IMR-90 (cell line): Measurements from ENCODE around the gene DOK3. TPM values are rescaled to one million over a fixed set of nuclear protein-coding genes. Genes with fewer than 3 reads are reported as not detected.

ENCODE experiments used
- ATAC-seq: fragments of 200-7000 bp; cut with Tn5 transposase; 2 replicates; pipeline ENCODE4 v1.9.1; 2020; ENCODE audit warnings: low read depth, mild to moderate bottlenecking, moderate library complexity
- BruUV-seq: library from RNA; stranded (reverse); fragments of 400-500 nt; replicated peaks from 2 replicates; lab custom pipeline; 2021; lab: Mats Ljungman, UMichigan
- CTCF ChIA-PET: fragments of 300-600 bp; formaldehyde crosslinking; extraction: SDS; loops from one replicate; lab custom pipeline; 2021; ENCODE audit warnings: antibody characterized with exemption; lab: Yijun Ruan, JAX
- POLR2A ChIA-PET: fragments of 300-600 bp; sonication (Branson Sonifier 250); formaldehyde crosslinking; loops from one replicate; lab custom pipeline; 2022; ENCODE audit warnings: antibody characterized with exemption; ENCODE audit not compliant: unreplicated experiment; lab: Charles Lee
- DNase-seq: peaks from one replicate; pipeline ENCODE4 v3.0.0; 2013
- H2AFZ ChIP-seq: replicated peaks from 2 replicates; pipeline ENCODE3; 2013; ENCODE audit warnings: low read length, mild to moderate bottlenecking; ENCODE audit not compliant: poor library complexity
- H2AK5ac ChIP-seq: 2 replicates; pipeline ENCODE4 v1.6.1; 2013; ENCODE audit warnings: low read depth, low read length, inconsistent platforms
- H2AK9ac ChIP-seq: replicated peaks from 2 replicates; pipeline ENCODE3; 2013; ENCODE audit warnings: mild to moderate bottlenecking, low read depth, low read length, moderate library complexity; ENCODE audit not compliant: poor library complexity
- H2BK120ac ChIP-seq: 2 replicates; pipeline ENCODE4 v1.6.1; 2013; ENCODE audit warnings: low read depth, low read length, inconsistent platforms
- H2BK15ac ChIP-seq: 3 replicates; pipeline ENCODE4 v1.6.1; 2013; ENCODE audit warnings: low read depth, low read length, inconsistent platforms
- H2BK20ac ChIP-seq: 2 replicates; pipeline ENCODE4 v1.6.1; 2013; ENCODE audit warnings: low read depth, mild to moderate bottlenecking, inconsistent platforms, low read length, moderate library complexity
- H2BK5ac ChIP-seq: 2 replicates; pipeline ENCODE4 v1.6.1; 2013; ENCODE audit warnings: mild to moderate bottlenecking, low read depth, low read length, inconsistent platforms; ENCODE audit not compliant: poor library complexity, severe bottlenecking
- H3K14ac ChIP-seq: replicated peaks from 2 replicates; pipeline ENCODE4 v1.6.1; 2013; ENCODE audit warnings: low read depth, low read length, inconsistent platforms
- H3K18ac ChIP-seq: 2 replicates; pipeline ENCODE4 v1.6.1; 2013; ENCODE audit warnings: low read depth, low read length, control low read depth
- H3K23ac ChIP-seq: 2 replicates; pipeline ENCODE4 v1.6.1; 2013; ENCODE audit warnings: low read depth, low read length, inconsistent platforms
- H3K27ac ChIP-seq: 2 replicates; pipeline ENCODE4 v1.5.1; 2013; ENCODE audit warnings: mild to moderate bottlenecking, control low read depth, low read length; ENCODE audit not compliant: insufficient read depth
- H3K27me3 ChIP-seq: 2 replicates; pipeline ENCODE4 v1.6.1; 2013; ENCODE audit warnings: low read length; ENCODE audit not compliant: control insufficient read depth, insufficient read depth
- H3K36me3 ChIP-seq: 2 replicates; pipeline ENCODE4 v1.6.1; 2013; ENCODE audit warnings: low read length, mixed read lengths; ENCODE audit not compliant: control insufficient read depth, insufficient read depth
- H3K4ac ChIP-seq: 2 replicates; pipeline ENCODE4 v1.6.1; 2013; ENCODE audit warnings: low read depth, low read length, inconsistent platforms
- H3K4me1 ChIP-seq: 2 replicates; pipeline ENCODE4 v1.6.1; 2013; ENCODE audit warnings: low read length, mixed read lengths; ENCODE audit not compliant: control insufficient read depth, insufficient read depth
- H3K4me2 ChIP-seq: 2 replicates; pipeline ENCODE4 v1.6.1; 2013; ENCODE audit warnings: low read depth, mild to moderate bottlenecking, control low read depth, low read length, moderate library complexity
- H3K4me3 ChIP-seq: 2 replicates; pipeline ENCODE4 v1.5.1; 2013; ENCODE audit warnings: low read depth, mild to moderate bottlenecking, control low read depth, low read length, moderate library complexity; ENCODE audit not compliant: insufficient read depth
- H3K56ac ChIP-seq: 2 replicates; pipeline ENCODE4 v1.6.1; 2013; ENCODE audit warnings: low read length, inconsistent platforms; ENCODE audit not compliant: insufficient read depth; ENCODE audit errors: extremely low read depth
- H3K79me1 ChIP-seq, 2 experiments: 2 replicates each; pipeline ENCODE4 v1.6.1; 2013; ENCODE audit warnings: low read length in 2 of 2, inconsistent platforms in 1 of 2, low read depth in 1 of 2
- H3K9ac ChIP-seq: 2 replicates; pipeline ENCODE4 v1.6.1; 2013; ENCODE audit warnings: low read depth, low read length, control low read depth
- H3K9me1 ChIP-seq: 2 replicates; pipeline ENCODE4 v1.6.1; 2013; ENCODE audit warnings: low read length, inconsistent platforms; ENCODE audit not compliant: insufficient read depth
- H3K9me3 ChIP-seq: 2 replicates; pipeline ENCODE4 v1.6.1; 2013; ENCODE audit warnings: low read length; ENCODE audit not compliant: control insufficient read depth, insufficient read depth
- H4K20me1 ChIP-seq: 2 replicates; pipeline ENCODE4 v1.6.1; 2013; ENCODE audit warnings: low read length, inconsistent platforms; ENCODE audit not compliant: insufficient read depth
- H4K5ac ChIP-seq: 2 replicates; pipeline ENCODE4 v1.6.1; 2013; ENCODE audit warnings: mild to moderate bottlenecking, low read depth, low read length, control low read depth
- H4K8ac ChIP-seq, 2 experiments: 2 replicates each; pipeline ENCODE4 v1.6.1; 2013; ENCODE audit warnings: low read depth in 2 of 2, low read length in 2 of 2, control low read depth in 1 of 2, inconsistent platforms in 1 of 2
- H4K91ac ChIP-seq: 2 replicates; pipeline ENCODE4 v1.6.1; 2013; ENCODE audit warnings: low read depth, low read length, inconsistent platforms; ENCODE audit not compliant: insufficient read depth
- MAFK ChIP-seq: IDR thresholded peaks from 2 replicates; pipeline ENCODE4 v1.6.1; 2012; ENCODE audit warnings: low read depth, low read length, improper control_type of control experiment
- NFE2L2 ChIP-seq: fragments of 150-350 bp; IDR thresholded peaks from 2 replicates; pipeline ENCODE4 v1.6.1; 2016; ENCODE audit warnings: low read depth, mild to moderate bottlenecking, low read length
- RCOR1 ChIP-seq: IDR thresholded peaks from 2 replicates; pipeline ENCODE4 v1.6.1; 2012; ENCODE audit warnings: mild to moderate bottlenecking, low read length, improper control_type of control experiment; ENCODE audit not compliant: insufficient replicate concordance
- WGBS, 2 experiments: methylation state at CpG; one replicate each; pipeline versions ENCODE4 v1.1.5 to v1.1.7; 2013; ENCODE audit warnings: missing lambda C conversion rate in 2 of 2; ENCODE audit not compliant: insufficient read length in 1 of 2; ENCODE audit errors: extremely low coverage in 2 of 2; 5-methylcytosine and 5-hydroxymethylcytosine counted together
- dilution Hi-C: fragments of 300-500 bp; cut with HindIII; formaldehyde crosslinking; loops from one replicate; pipeline ENCODE4 v1.14.3; 2018; ENCODE audit warnings: low sequenced_read_pairs; ENCODE audit not compliant: unreplicated experiment
- in situ Hi-C: fragments of 300-500 bp; cut with MboI; formaldehyde crosslinking; loops from 3 replicates; pipeline ENCODE4 v1.14.3; 2019; ENCODE audit warnings: low sequenced_read_pairs, inconsistent platforms, mixed read lengths
- intact Hi-C: fragments of 100-400 bp; cut with micrococcal nuclease; formaldehyde crosslinking; loops from 2 replicates; pipeline ENCODE4 v1.10.0; 2022
- polyA plus RNA-seq, 3 experiments: library from polyadenylated mRNA; depleted of rRNA; stranded (reverse); fragments of >200 nt; gene quantifications; 2 replicates each; pipeline ENCODE4 v1.2.3, GENCODE V29; 2012; ENCODE audit warnings: low replicate concordance in 1 of 3
- total RNA-seq: library from RNA; depleted of rRNA; stranded (reverse); fragments of >200 nt; gene quantifications from 2 replicates; pipeline ENCODE4 v1.2.3, GENCODE V29; 2012
- TF ChIP-seq, protein P1 (sequence below): conservative IDR thresholded peaks from 2 replicates; pipeline ENCODE4 v1.5.1; 2012; ENCODE audit warnings: mild to moderate bottlenecking, low read depth, low read length, improper control_type of control experiment
- TF ChIP-seq, protein P2 (sequence below): fragments of 150-350 bp; IDR thresholded peaks from 2 replicates; pipeline ENCODE4 v1.6.1; 2016; ENCODE audit warnings: low read depth, mild to moderate bottlenecking, low read length, moderate library complexity, borderline replicate concordance

Gene DOK3
- total and polyA plus RNA-seq, 2 of the 4 experiments (the other 2 are of a cell fraction), result 0.54 to 3.9 TPM

DNA sequence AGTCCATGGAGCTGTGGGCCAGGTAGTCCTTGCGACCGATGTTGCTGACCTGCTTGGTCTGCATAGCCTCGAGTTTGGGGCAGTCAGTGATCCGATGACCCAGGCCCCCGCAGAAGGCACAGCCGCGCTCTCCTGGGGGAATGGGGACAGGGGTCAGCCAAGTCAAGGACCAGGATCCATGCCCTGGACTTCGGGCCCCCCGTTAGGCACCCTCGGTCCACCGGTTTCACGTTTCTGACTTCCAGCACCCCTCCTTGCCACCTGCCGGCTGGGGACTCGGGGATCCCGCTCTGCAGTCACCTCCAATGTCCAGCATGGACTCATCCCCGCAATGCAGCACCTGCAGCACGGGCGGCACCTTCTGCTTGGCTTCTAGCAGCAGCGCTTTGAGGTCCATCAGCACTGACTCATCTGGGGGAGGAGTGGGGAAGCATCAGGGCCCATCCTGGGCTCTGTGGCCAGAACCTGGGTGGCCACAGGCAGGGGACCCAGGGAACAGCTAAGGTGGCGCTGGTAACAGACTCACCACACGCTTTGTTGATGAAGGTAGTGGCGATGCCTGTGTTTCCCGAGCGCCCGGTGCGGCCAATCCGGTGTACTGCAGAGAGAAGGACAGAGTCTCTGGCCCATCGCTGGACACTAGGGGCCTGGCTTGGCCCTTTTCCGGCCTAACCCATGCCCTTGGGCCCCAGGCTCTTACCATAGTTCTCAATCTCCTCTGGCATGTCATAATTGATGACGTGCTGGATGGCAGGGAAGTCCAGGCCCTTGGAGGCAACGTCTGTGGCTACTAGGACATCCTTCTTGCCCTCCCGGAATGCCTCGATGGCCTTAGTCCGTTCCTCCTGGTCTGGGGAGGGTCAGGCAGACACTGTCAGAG lies 2.4 kb upstream of the DOK3 start:
- Histone ChIP-seq H2AK9ac (peak overlapping the region; percentile 50), H2AK5ac (no peak overlapping the region), H3K14ac (no peak overlapping the region), H2BK20ac (no peak overlapping the region), H4K91ac (no peak overlapping the region), H2BK5ac (no peak overlapping the region), H3K4me1 (peaks cover 7% of the 10 kb centered on the region), H3K9me1 (no peaks in the 10 kb centered on the region), H3K18ac (no peak overlapping the region), H3K4me3 (no peak overlapping the region), H2BK120ac (no peak overlapping the region), H3K4ac (no peak overlapping the region), H4K5ac (no peak overlapping the region), H3K4me2 (no peak overlapping the region), H3K9me3 (no peaks in the 10 kb centered on the region), H2BK15ac (no peak overlapping the region), H2AFZ (no peak overlapping the region), H3K36me3 (peaks cover 59% of the 10 kb centered on the region), H3K27me3 (no peaks in the 10 kb centered on the region), H3K27ac (no peak overlapping the region), H3K23ac (no peak overlapping the region), H4K20me1 (no peaks in the 10 kb centered on the region; the same call in 1 of the 2 replicates), H3K79me1 (peaks cover 24 to 30% of the 10 kb centered on the region in 2 experiments; a peak in 3 of 4 replicates), H3K56ac (no peak overlapping the region), H4K8ac (no peak overlapping the region), H3K9ac (no peak overlapping the region)
- WGBS, 2 experiments, result 97% methylated on average over 21 of the region's 34 CpGs; no CpG with 5 or more reads in 1 of the 2 experiments
- dilution Hi-C loops (no loop called here), intact Hi-C loops (no loop called here), in situ Hi-C loops (no loop called here)
- DNase-seq (no peak), ATAC-seq (no peak)
- CTCF ChIA-PET, result no interaction called here
- TF ChIP-seq, protein P1, sequence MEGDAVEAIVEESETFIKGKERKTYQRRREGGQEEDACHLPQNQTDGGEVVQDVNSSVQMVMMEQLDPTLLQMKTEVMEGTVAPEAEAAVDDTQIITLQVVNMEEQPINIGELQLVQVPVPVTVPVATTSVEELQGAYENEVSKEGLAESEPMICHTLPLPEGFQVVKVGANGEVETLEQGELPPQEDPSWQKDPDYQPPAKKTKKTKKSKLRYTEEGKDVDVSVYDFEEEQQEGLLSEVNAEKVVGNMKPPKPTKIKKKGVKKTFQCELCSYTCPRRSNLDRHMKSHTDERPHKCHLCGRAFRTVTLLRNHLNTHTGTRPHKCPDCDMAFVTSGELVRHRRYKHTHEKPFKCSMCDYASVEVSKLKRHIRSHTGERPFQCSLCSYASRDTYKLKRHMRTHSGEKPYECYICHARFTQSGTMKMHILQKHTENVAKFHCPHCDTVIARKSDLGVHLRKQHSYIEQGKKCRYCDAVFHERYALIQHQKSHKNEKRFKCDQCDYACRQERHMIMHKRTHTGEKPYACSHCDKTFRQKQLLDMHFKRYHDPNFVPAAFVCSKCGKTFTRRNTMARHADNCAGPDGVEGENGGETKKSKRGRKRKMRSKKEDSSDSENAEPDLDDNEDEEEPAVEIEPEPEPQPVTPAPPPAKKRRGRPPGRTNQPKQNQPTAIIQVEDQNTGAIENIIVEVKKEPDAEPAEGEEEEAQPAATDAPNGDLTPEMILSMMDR, result no peak
- TF ChIP-seq MAFK (no peak), NFE2L2 (no peak), RCOR1 (no peak)
- TF ChIP-seq, protein P2, sequence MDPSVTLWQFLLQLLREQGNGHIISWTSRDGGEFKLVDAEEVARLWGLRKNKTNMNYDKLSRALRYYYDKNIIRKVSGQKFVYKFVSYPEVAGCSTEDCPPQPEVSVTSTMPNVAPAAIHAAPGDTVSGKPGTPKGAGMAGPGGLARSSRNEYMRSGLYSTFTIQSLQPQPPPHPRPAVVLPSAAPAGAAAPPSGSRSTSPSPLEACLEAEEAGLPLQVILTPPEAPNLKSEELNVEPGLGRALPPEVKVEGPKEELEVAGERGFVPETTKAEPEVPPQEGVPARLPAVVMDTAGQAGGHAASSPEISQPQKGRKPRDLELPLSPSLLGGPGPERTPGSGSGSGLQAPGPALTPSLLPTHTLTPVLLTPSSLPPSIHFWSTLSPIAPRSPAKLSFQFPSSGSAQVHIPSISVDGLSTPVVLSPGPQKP, result no peak
- POLR2A ChIA-PET, result no interaction called here
- BruUV-seq, result TSS peak; percentile 78
